Activated CD4-positive, alpha-beta T cell treated with anti-CD3 and anti-CD28 coated beads, Interleukin-2, amount 50 U/mL, for 16 hours (primary cell): ENCODE measurements around the gene FLT3.

Experiments
- DNase-seq: peaks from one replicate; pipeline ENCODE4 v3.0.0-alpha.2; 2020

Gene FLT3

GRCh38 chr13:27956576-27957300 lies 143.6 kb downstream of the FLT3 start:
- no peak for DNase-seq

- DNase-seq, result no peak
Measured at GRCh38 chr13:27955014-27955591, 145.3 kb downstream of the FLT3 start.

- DNase-seq, result no peak
Measured at GRCh38 chr13:27954406-27954851, 145.9 kb downstream of the FLT3 start.

- DNase-seq, result peak; percentile 70
Measured at GRCh38 chr13:27953676-27954405, 146.5 kb downstream of the FLT3 start.
